ENCODE measurements around the gene SLC38A11.
"Not testable (repeated sequence)": the region's sequence is repeated elsewhere in the genome, so short reads cannot be mapped to it uniquely, and the experiment has no call there.

SLC38A11 gene

GRCh38 chr2:164984428-164984827 lies 29.1 kb upstream of the SLC38A11 start:
- H3K4me1 ChIP-seq (ENCODE audit: insufficient read depth, low read length): no peaks in the 10 kb centered on the region
- no peak overlapping the region for H3K4me3 ChIP-seq (ENCODE audit: low read length)
- no peaks in the 10 kb centered on the region for H3K36me3 ChIP-seq (ENCODE audit: insufficient read depth, low read depth, low read length)
- H3K27ac ChIP-seq (ENCODE audit: low read length): no peak overlapping the region
- no peak overlapping the region for H3K9ac ChIP-seq (ENCODE audit: low read depth, low read length)
- H3K9me3 ChIP-seq (ENCODE audit: insufficient read depth, low read depth, low read length): no peaks in the 10 kb centered on the region
- H3K27me3 ChIP-seq (ENCODE audit: insufficient read depth, low read length): no peaks in the 10 kb centered on the region

GRCh38 chr2:164981217-164981990 lies 26.1 kb upstream of the SLC38A11 start:
- H3K27me3 ChIP-seq (ENCODE audit: insufficient read depth, low read length): no peaks in the 10 kb centered on the region
- no peaks in the 10 kb centered on the region for H3K9me3 ChIP-seq (ENCODE audit: insufficient read depth, low read depth, low read length)
- no peak overlapping the region for H3K27ac ChIP-seq (ENCODE audit: low read length)
- H3K36me3 ChIP-seq (ENCODE audit: insufficient read depth, low read depth, low read length): no peaks in the 10 kb centered on the region
- no peak overlapping the region for H3K9ac ChIP-seq (ENCODE audit: low read depth, low read length)
- H3K4me1 ChIP-seq (ENCODE audit: insufficient read depth, low read length): no peaks in the 10 kb centered on the region
- no peak overlapping the region for H3K4me3 ChIP-seq (ENCODE audit: low read length)

- not testable (repeated sequence) for H3K9ac ChIP-seq (ENCODE audit: low read depth, low read length)
These were observed 25.4 kb upstream of the SLC38A11 start for GRCh38 chr2:164980688-164981087.

GRCh38 chr2:164979113-164979512 lies 23.8 kb upstream of the SLC38A11 start:
- no peak overlapping the region for H3K9ac ChIP-seq (ENCODE audit: low read depth, low read length)
- no peaks in the 10 kb centered on the region for H3K36me3 ChIP-seq (ENCODE audit: insufficient read depth, low read depth, low read length)
- H3K27me3 ChIP-seq (ENCODE audit: insufficient read depth, low read length): no peaks in the 10 kb centered on the region
- no peaks in the 10 kb centered on the region for H3K9me3 ChIP-seq (ENCODE audit: insufficient read depth, low read depth, low read length)
- H3K27ac ChIP-seq (ENCODE audit: low read length): no peak overlapping the region
- H3K4me3 ChIP-seq (ENCODE audit: low read length): no peak overlapping the region
- H3K4me1 ChIP-seq (ENCODE audit: insufficient read depth, low read length): no peaks in the 10 kb centered on the region

More at GRCh38 chr2:164980688-164981087, 25.4 kb upstream of the SLC38A11 start:
- not testable (repeated sequence) for H3K4me3 ChIP-seq (ENCODE audit: low read length); H3K36me3 ChIP-seq (ENCODE audit: insufficient read depth, low read depth, low read length); H3K9me3 ChIP-seq (ENCODE audit: insufficient read depth, low read depth, low read length); H3K4me1 ChIP-seq (ENCODE audit: insufficient read depth, low read length); H3K27me3 ChIP-seq (ENCODE audit: insufficient read depth, low read length); H3K27ac ChIP-seq (ENCODE audit: low read length)

GRCh38 chr2:164976875-164977470 lies 21.6 kb upstream of the SLC38A11 start:
- not testable (repeated sequence) for H3K4me3 ChIP-seq (ENCODE audit: low read length); H3K4me1 ChIP-seq (ENCODE audit: insufficient read depth, low read length); H3K9ac ChIP-seq (ENCODE audit: low read depth, low read length); H3K27ac ChIP-seq (ENCODE audit: low read length); H3K36me3 ChIP-seq (ENCODE audit: insufficient read depth, low read depth, low read length); H3K9me3 ChIP-seq (ENCODE audit: insufficient read depth, low read depth, low read length); H3K27me3 ChIP-seq (ENCODE audit: insufficient read depth, low read length)

GRCh38 chr2:164976301-164976700 lies 21.0 kb upstream of the SLC38A11 start:
- Histone ChIP-seq H3K9ac (ENCODE audit: low read depth, low read length) (no peak overlapping the region), H3K4me3 (ENCODE audit: low read length) (no peak overlapping the region), H3K27me3 (ENCODE audit: insufficient read depth, low read length) (no peaks in the 10 kb centered on the region), H3K4me1 (ENCODE audit: insufficient read depth, low read length) (no peaks in the 10 kb centered on the region), H3K27ac (ENCODE audit: low read length) (no peak overlapping the region), H3K36me3 (ENCODE audit: insufficient read depth, low read depth, low read length) (no peaks in the 10 kb centered on the region), H3K9me3 (ENCODE audit: insufficient read depth, low read depth, low read length) (no peaks in the 10 kb centered on the region)

GRCh38 chr2:164975891-164976290 lies 20.6 kb upstream of the SLC38A11 start:
- Histone ChIP-seq H3K27ac (ENCODE audit: low read length) (no peak overlapping the region), H3K4me1 (ENCODE audit: insufficient read depth, low read length) (no peaks in the 10 kb centered on the region), H3K36me3 (ENCODE audit: insufficient read depth, low read depth, low read length) (no peaks in the 10 kb centered on the region), H3K9ac (ENCODE audit: low read depth, low read length) (no peak overlapping the region), H3K27me3 (ENCODE audit: insufficient read depth, low read length) (no peaks in the 10 kb centered on the region), H3K4me3 (ENCODE audit: low read length) (no peak overlapping the region), H3K9me3 (ENCODE audit: insufficient read depth, low read depth, low read length) (no peaks in the 10 kb centered on the region)

- no peak overlapping the region for H3K27ac ChIP-seq (ENCODE audit: low read length)
- no peaks in the 10 kb centered on the region for H3K9me3 ChIP-seq (ENCODE audit: insufficient read depth, low read depth, low read length)
These were observed 18.9 kb upstream of the SLC38A11 start for GRCh38 chr2:164974221-164974620.

GRCh38 chr2:164972216-164972615 lies 16.9 kb upstream of the SLC38A11 start:
- Histone ChIP-seq H3K36me3 (ENCODE audit: insufficient read depth, low read depth, low read length) (no peaks in the 10 kb centered on the region), H3K27ac (ENCODE audit: low read length) (no peak overlapping the region), H3K9me3 (ENCODE audit: insufficient read depth, low read depth, low read length) (no peaks in the 10 kb centered on the region), H3K9ac (ENCODE audit: low read depth, low read length) (no peak overlapping the region), H3K4me1 (ENCODE audit: insufficient read depth, low read length) (no peaks in the 10 kb centered on the region; the same call in 1 of the 2 replicates), H3K4me3 (ENCODE audit: low read length) (no peak overlapping the region), H3K27me3 (ENCODE audit: insufficient read depth, low read length) (no peaks in the 10 kb centered on the region)

More at GRCh38 chr2:164974221-164974620, 18.9 kb upstream of the SLC38A11 start:
- no peaks in the 10 kb centered on the region for H3K4me1 ChIP-seq (ENCODE audit: insufficient read depth, low read length)
- no peaks in the 10 kb centered on the region for H3K36me3 ChIP-seq (ENCODE audit: insufficient read depth, low read depth, low read length)
- H3K9ac ChIP-seq (ENCODE audit: low read depth, low read length): no peak overlapping the region
- no peak overlapping the region for H3K4me3 ChIP-seq (ENCODE audit: low read length)
- no peaks in the 10 kb centered on the region for H3K27me3 ChIP-seq (ENCODE audit: insufficient read depth, low read length)

GRCh38 chr2:164969909-164970690 lies 14.8 kb upstream of the SLC38A11 start:
- Histone ChIP-seq H3K9me3 (ENCODE audit: insufficient read depth, low read depth, low read length) (no peaks in the 10 kb centered on the region), H3K4me1 (ENCODE audit: insufficient read depth, low read length) (no peaks in the 10 kb centered on the region; the same call in 1 of the 2 replicates), H3K27me3 (ENCODE audit: insufficient read depth, low read length) (no peaks in the 10 kb centered on the region), H3K9ac (ENCODE audit: low read depth, low read length) (no peak overlapping the region), H3K27ac (ENCODE audit: low read length) (no peak overlapping the region), H3K36me3 (ENCODE audit: insufficient read depth, low read depth, low read length) (no peaks in the 10 kb centered on the region), H3K4me3 (ENCODE audit: low read length) (no peak overlapping the region)

GRCh38 chr2:164967781-164968228 lies 12.5 kb upstream of the SLC38A11 start:
- H3K27ac ChIP-seq (ENCODE audit: low read length): no peak overlapping the region
- H3K27me3 ChIP-seq (ENCODE audit: insufficient read depth, low read length): no peaks in the 10 kb centered on the region
- no peaks in the 10 kb centered on the region for H3K36me3 ChIP-seq (ENCODE audit: insufficient read depth, low read depth, low read length)
- no peaks in the 10 kb centered on the region; the same call in 1 of the 2 replicates for H3K4me1 ChIP-seq (ENCODE audit: insufficient read depth, low read length)
- H3K9ac ChIP-seq (ENCODE audit: low read depth, low read length): no peak overlapping the region
- H3K9me3 ChIP-seq (ENCODE audit: insufficient read depth, low read depth, low read length): no peaks in the 10 kb centered on the region
- H3K4me3 ChIP-seq (ENCODE audit: low read length): no peak overlapping the region; the same call in 1 of the 2 replicates
